HEK293T (cell line): ENCODE measurements around the gene TLNRD1.

Source experiments
- CTBP1 ChIP-seq: fragments of 450-650 bp; IDR thresholded peaks from 2 replicates; pipeline ENCODE4 v1.6.1; 2016; ENCODE audit warnings: borderline replicate concordance
- TARDBP ChIP-seq: fragments of 450-650 bp; IDR thresholded peaks from 2 replicates; pipeline ENCODE4 v1.6.1; 2016

DNA sequence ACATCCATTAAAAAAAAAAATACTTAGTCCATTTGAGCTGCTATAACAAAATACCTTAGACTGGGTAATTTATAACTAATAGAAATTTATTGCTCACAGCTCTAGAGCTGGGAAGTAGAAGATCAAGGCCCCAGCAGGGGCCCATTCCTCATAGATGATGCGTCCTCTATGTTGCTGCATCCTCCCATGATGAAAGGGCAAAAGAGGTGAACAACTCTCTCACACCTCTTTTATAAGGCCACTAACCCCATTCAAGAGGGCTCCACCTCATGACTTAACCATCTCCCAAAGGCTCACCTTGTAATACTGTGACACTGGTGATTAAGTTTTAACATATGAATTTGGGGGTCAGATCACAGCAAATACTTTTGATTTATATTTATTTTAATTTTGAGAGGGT, 3.0 kb upstream of the TLNRD1 start:
- TF ChIP-seq CTBP1 = no peak
- TF ChIP-seq TARDBP = no peak
